ENCODE data around the gene HMGN5. TPM values are rescaled to one million over a fixed set of nuclear protein-coding genes. Genes with fewer than 3 reads are reported as not detected.

HMGN5 gene
- total RNA-seq, 1 experiment from 2014 or later, result 6.6 TPM

DNA sequence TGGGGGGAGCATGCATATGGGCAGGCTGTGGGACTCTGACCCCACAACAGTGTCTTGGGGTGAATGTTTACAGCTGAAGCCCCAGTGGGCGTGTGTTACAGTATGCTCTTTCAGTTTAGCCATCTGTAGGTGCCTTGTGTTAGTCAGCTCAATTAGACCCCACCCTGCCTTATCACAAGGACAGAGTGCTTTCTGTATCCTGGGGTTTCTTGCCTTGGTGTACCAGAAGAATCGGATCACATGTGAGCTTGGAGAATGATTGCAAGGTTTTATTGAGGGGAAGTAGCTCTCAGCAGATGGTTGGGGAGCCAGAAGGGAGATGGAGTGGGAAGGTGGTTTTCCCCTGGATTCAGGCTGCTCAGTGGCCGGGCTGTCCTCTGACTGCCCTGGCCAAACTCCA lies 27.5 kb upstream of the HMGN5 start:
- Histone ChIP-seq H3K79me2 (ENCODE audit: low read depth) (no peaks in the 10 kb centered on the region), H3K4me1 (replicated peaks; ENCODE audit: insufficient read depth) (no peaks in the 10 kb centered on the region), H3K9me2 (ENCODE audit: insufficient read depth) (no peaks in the 10 kb centered on the region), H3K4me2 (no peak overlapping the region), H2AFZ (no peak overlapping the region), H3F3A (ENCODE audit: insufficient read depth, low read depth) (no peaks in the 10 kb centered on the region), H4K20me1 (ENCODE audit: insufficient read depth) (no peaks in the 10 kb centered on the region), H3K9me3 (ENCODE audit: insufficient read depth, low read depth) (no peaks in the 10 kb centered on the region), H3K27ac (no peak overlapping the region), H3K27me3 (ENCODE audit: insufficient read depth, low read depth) (no peaks in the 10 kb centered on the region), H3K36me3 (ENCODE audit: low read depth) (no peaks in the 10 kb centered on the region), H3K4me3 (no peak overlapping the region)
- TF ChIP-seq, protein P1, sequence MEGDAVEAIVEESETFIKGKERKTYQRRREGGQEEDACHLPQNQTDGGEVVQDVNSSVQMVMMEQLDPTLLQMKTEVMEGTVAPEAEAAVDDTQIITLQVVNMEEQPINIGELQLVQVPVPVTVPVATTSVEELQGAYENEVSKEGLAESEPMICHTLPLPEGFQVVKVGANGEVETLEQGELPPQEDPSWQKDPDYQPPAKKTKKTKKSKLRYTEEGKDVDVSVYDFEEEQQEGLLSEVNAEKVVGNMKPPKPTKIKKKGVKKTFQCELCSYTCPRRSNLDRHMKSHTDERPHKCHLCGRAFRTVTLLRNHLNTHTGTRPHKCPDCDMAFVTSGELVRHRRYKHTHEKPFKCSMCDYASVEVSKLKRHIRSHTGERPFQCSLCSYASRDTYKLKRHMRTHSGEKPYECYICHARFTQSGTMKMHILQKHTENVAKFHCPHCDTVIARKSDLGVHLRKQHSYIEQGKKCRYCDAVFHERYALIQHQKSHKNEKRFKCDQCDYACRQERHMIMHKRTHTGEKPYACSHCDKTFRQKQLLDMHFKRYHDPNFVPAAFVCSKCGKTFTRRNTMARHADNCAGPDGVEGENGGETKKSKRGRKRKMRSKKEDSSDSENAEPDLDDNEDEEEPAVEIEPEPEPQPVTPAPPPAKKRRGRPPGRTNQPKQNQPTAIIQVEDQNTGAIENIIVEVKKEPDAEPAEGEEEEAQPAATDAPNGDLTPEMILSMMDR (conservative IDR thresholded peaks at IDR 0.05), result no peak
- no peak for TF ChIP-seq EZH2 (IDR thresholded peaks at IDR 0.05; ENCODE audit: low read depth)
- ChIA-PET POLR2A (ENCODE audit: unreplicated experiment) (no interaction called here), CTCF (no interaction called here)
- intact Hi-C loops (cut with micrococcal nuclease; ENCODE audit: unreplicated experiment), result no loop called here
- DNase-seq, result no peak
- no TSS peak for BruUV-seq (replicated peaks)

DNA sequence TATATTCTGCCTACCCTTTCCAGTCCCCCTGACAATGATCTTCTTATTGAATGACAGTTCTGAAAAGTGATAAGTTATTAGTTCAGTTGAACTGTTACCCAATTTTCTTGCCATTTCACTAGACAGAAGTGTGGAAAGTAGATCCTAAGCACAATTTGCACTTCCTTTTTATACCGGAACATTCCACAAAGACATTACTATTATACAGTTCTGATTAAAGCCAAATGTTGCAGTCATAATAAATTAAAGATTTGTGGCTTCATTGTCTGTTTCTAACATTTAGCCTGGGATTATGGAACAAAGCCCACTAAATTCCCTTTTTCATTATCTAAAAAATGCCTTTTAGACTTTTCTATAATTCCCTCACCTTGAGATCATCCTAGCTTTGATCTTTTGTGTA lies 14.0 kb upstream of the HMGN5 start:
- H3K9me2 ChIP-seq (ENCODE audit: insufficient read depth), result no peaks in the 10 kb centered on the region
- no peaks in the 10 kb centered on the region for H3K4me1 ChIP-seq (replicated peaks; ENCODE audit: insufficient read depth)
- CTCF ChIA-PET, result no interaction called here
- intact Hi-C loops (cut with micrococcal nuclease; ENCODE audit: unreplicated experiment), result no loop called here
- no peaks in the 10 kb centered on the region for H3K79me2 ChIP-seq (ENCODE audit: low read depth)
- no peak overlapping the region for H3K4me2 ChIP-seq
- no peak overlapping the region for H3K4me3 ChIP-seq
- H4K20me1 ChIP-seq (ENCODE audit: insufficient read depth), result no peaks in the 10 kb centered on the region
- H2AFZ ChIP-seq, result no peak overlapping the region
- BruUV-seq (replicated peaks), result no TSS peak
- no peak overlapping the region for H3K27ac ChIP-seq
- POLR2A ChIA-PET (ENCODE audit: unreplicated experiment), result no interaction called here
- no peak for TF ChIP-seq EZH2 (IDR thresholded peaks at IDR 0.05; ENCODE audit: low read depth)
- TF ChIP-seq, protein P1 (conservative IDR thresholded peaks at IDR 0.05), result no peak
- no peaks in the 10 kb centered on the region for H3K27me3 ChIP-seq (ENCODE audit: insufficient read depth, low read depth)
- H3F3A ChIP-seq (ENCODE audit: insufficient read depth, low read depth), result no peaks in the 10 kb centered on the region
- H3K9me3 ChIP-seq (ENCODE audit: insufficient read depth, low read depth), result no peaks in the 10 kb centered on the region
- no peaks in the 10 kb centered on the region for H3K36me3 ChIP-seq (ENCODE audit: low read depth)
- no peak for DNase-seq

- H3K36me3 ChIP-seq (ENCODE audit: low read depth), result no peaks in the 10 kb centered on the region
- no peaks in the 10 kb centered on the region for H3K9me2 ChIP-seq (ENCODE audit: insufficient read depth)
- CTCF ChIA-PET, result no interaction called here
- no peak overlapping the region for H2AFZ ChIP-seq
- H4K20me1 ChIP-seq (ENCODE audit: insufficient read depth), result no peaks in the 10 kb centered on the region
- DNase-seq, result no peak
- no peaks in the 10 kb centered on the region for H3K9me3 ChIP-seq (ENCODE audit: insufficient read depth, low read depth)
- no peaks in the 10 kb centered on the region for H3K4me1 ChIP-seq (replicated peaks; ENCODE audit: insufficient read depth)
- no peak overlapping the region for H3K27ac ChIP-seq
- H3K27me3 ChIP-seq (ENCODE audit: insufficient read depth, low read depth), result no peaks in the 10 kb centered on the region
- no TSS peak for BruUV-seq (replicated peaks)
- H3K79me2 ChIP-seq (ENCODE audit: low read depth), result no peaks in the 10 kb centered on the region
- POLR2A ChIA-PET (ENCODE audit: unreplicated experiment), result no interaction called here
- no peak overlapping the region for H3K4me2 ChIP-seq
- intact Hi-C loops (cut with micrococcal nuclease; ENCODE audit: unreplicated experiment), result loop anchor here (10.0 kb wide), 2 partner anchors 126 to 334 kb away; no protein-coding TSS in a partner anchor
- no peak for TF ChIP-seq EZH2 (IDR thresholded peaks at IDR 0.05; ENCODE audit: low read depth)
- TF ChIP-seq, protein P1 (conservative IDR thresholded peaks at IDR 0.05), result no peak
- H3K4me3 ChIP-seq, result no peak overlapping the region
- H3F3A ChIP-seq (ENCODE audit: insufficient read depth, low read depth), result no peaks in the 10 kb centered on the region
These were observed 7.2 kb upstream of the HMGN5 start for GRCh38 chrX:81208916-81209315.
